HFFc6 (cell line): ENCODE measurements around the gene CCR8. TPM values are rescaled to one million over a fixed set of nuclear protein-coding genes. Genes with fewer than 3 reads are reported as not detected.

Experiments
- DNase-seq: peaks from one replicate; pipeline ENCODE4 v3.0.0-alpha.2; 2018
- H3K27ac Mint-ChIP-seq: 2 replicates; pipeline ENCODE4 v1.8.0; 2020; ENCODE audit warnings: mild to moderate bottlenecking, mixed read lengths
- H3K27me3 Mint-ChIP-seq: 2 replicates; pipeline ENCODE4 v1.8.0; 2021; ENCODE audit warnings: mild to moderate bottlenecking, moderate library complexity, mixed read lengths; ENCODE audit not compliant: insufficient read depth
- H3K36me3 Mint-ChIP-seq: 2 replicates; pipeline ENCODE4 v1.8.0; 2021; ENCODE audit warnings: low read depth, mixed read lengths
- H3K4me1 Mint-ChIP-seq: 2 replicates; pipeline ENCODE4 v1.8.0; 2020; ENCODE audit warnings: low read depth, mixed read lengths
- H3K4me3 Mint-ChIP-seq: 2 replicates; pipeline ENCODE4 v1.8.0; 2020; ENCODE audit warnings: mild to moderate bottlenecking, moderate library complexity, mixed read lengths
- H3K9me3 Mint-ChIP-seq: 2 replicates; pipeline ENCODE4 v1.8.0; 2020; ENCODE audit warnings: mild to moderate bottlenecking, mixed read lengths
- total RNA-seq, 6 experiments: library from RNA; stranded (reverse); fragmentation: NEBNext Ultra II Directional; extraction: Animal tissue kit (Norgen Biotek cat#: 25700); gene quantifications; 2 replicates in 1 of 6; 3 replicates in 5 of 6; pipeline ENCODE4 v1.2.3, GENCODE V29; 2021
- TF ChIP-seq, protein P1 (sequence below): fragments of 200-600 bp; sonication (generic); IDR thresholded peaks from 2 replicates; pipeline ENCODE4 v1.5.0; 2021; ENCODE audit warnings: antibody characterized with exemption, mild to moderate bottlenecking

The CCR8 gene
- total RNA-seq, 6 experiments from 2014 or later: not detected

DNA sequence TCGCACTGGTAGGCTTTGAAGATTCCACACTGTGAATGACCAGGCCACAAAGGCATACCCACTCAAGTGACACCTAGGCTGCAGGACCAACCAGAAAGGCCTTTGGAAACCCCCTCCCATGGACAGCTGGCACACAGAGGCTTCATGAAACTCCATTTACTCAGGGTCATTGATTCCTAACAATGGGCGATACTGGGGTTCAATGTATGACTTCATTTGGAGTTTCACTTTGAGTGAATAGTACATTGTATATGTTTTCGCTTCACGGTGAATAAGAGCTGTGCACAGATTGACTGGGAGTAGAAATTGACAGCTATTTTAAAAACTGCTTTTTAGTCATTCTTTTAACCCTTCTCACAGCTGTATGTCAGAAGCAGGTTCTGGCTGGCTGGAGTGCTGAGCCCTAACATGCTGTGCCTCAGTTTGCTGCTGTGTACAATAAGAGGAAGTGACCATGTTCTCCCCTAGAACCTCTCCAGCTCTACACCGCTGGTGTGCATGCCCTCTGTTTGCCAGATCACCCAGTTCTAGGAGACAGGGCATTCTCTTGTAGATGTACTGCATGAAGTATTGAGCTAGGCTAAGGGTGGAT, 34.2 kb upstream of the CCR8 start:
- peaks cover 13% of the 10 kb centered on the region; the same call in 1 of the 2 replicates for H3K36me3 Mint-ChIP-seq
- H3K4me3 Mint-ChIP-seq: no peak overlapping the region
- peaks cover 16% of the 10 kb centered on the region for H3K9me3 Mint-ChIP-seq
- TF ChIP-seq, protein P1, sequence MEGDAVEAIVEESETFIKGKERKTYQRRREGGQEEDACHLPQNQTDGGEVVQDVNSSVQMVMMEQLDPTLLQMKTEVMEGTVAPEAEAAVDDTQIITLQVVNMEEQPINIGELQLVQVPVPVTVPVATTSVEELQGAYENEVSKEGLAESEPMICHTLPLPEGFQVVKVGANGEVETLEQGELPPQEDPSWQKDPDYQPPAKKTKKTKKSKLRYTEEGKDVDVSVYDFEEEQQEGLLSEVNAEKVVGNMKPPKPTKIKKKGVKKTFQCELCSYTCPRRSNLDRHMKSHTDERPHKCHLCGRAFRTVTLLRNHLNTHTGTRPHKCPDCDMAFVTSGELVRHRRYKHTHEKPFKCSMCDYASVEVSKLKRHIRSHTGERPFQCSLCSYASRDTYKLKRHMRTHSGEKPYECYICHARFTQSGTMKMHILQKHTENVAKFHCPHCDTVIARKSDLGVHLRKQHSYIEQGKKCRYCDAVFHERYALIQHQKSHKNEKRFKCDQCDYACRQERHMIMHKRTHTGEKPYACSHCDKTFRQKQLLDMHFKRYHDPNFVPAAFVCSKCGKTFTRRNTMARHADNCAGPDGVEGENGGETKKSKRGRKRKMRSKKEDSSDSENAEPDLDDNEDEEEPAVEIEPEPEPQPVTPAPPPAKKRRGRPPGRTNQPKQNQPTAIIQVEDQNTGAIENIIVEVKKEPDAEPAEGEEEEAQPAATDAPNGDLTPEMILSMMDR: no peak
- no peak for DNase-seq
- H3K27me3 Mint-ChIP-seq: peaks cover 3% of the 10 kb centered on the region
- no peak overlapping the region for H3K27ac Mint-ChIP-seq
- H3K4me1 Mint-ChIP-seq: peaks cover 33% of the 10 kb centered on the region

DNA sequence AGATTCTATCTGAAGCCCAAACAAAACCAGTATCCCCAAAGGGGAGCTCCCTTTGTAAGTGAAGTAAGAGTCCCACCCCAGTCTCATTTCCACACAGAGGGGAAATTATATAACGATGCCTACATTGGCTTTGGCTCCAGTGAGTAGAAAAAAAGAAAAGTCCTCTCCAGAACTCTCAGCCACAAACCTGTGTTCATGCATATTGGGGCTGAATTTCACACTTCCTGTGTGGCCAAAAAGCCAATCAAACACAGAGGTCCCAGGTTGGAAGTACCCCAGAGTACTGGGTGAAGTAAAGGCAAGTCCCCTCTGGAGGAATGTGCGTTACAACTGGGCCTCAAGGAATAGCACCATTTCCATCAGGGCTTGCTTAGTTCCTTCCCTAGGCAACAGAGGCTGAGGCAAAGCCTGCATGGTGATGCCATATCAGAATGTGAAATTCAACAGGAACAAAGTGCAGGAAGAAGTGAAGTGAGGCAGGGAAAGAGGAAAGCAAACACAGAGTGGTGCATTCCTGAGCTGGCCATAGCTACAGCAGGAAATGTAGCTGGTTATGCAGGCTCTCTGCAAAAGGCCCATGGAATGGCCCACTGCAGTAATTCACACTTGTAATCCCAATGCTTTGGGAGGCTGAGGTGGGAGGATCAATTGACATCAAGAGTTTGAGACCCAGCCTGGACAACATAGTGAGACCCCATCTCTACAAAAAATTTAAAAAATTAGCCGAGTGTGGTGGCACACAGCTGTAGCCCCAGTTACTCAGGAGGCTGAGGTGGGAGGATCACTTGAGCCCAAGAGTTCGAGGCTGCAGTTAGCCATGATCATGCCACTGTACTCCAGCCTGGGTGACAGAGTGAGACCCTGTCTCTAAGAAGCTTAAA, 33.1 kb upstream of the CCR8 start:
- Mint-ChIP-seq H3K4me1 (peaks cover 31% of the 10 kb centered on the region), H3K4me3 (no peak overlapping the region), H3K27ac (no peak overlapping the region), H3K36me3 (peaks cover 14% of the 10 kb centered on the region; the same call in 1 of the 2 replicates), H3K9me3 (peaks cover 16% of the 10 kb centered on the region), H3K27me3 (peaks cover 3% of the 10 kb centered on the region)
- TF ChIP-seq, protein P1: no peak
- DNase-seq: no peak

DNA sequence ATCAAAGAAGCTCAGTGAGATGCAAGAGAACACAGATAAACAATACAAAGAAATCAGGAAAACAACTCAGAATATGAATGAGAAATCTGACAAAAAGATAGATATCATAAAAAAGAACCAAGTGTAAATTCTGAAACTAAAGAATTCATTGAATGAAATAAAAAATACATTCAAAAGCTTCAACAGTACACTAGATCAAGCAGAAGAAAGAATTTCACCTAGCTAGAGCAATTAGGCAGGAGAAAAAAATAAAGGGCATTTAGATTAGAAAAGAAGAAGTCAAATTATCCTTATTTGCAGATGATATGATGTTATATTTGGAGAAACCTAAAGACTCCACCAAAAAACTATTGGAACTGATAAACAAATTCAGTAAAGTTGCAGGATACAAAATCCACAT, 30.2 kb upstream of the CCR8 start:
- peaks cover 16% of the 10 kb centered on the region for H3K9me3 Mint-ChIP-seq
- DNase-seq: no peak
- no peak overlapping the region for H3K27ac Mint-ChIP-seq
- TF ChIP-seq, protein P1: no peak
- H3K27me3 Mint-ChIP-seq: peaks cover 6% of the 10 kb centered on the region
- peaks cover 17% of the 10 kb centered on the region for H3K4me1 Mint-ChIP-seq
- no peak overlapping the region for H3K4me3 Mint-ChIP-seq
- H3K36me3 Mint-ChIP-seq: peaks cover 14% of the 10 kb centered on the region; the same call in 1 of the 2 replicates

DNA sequence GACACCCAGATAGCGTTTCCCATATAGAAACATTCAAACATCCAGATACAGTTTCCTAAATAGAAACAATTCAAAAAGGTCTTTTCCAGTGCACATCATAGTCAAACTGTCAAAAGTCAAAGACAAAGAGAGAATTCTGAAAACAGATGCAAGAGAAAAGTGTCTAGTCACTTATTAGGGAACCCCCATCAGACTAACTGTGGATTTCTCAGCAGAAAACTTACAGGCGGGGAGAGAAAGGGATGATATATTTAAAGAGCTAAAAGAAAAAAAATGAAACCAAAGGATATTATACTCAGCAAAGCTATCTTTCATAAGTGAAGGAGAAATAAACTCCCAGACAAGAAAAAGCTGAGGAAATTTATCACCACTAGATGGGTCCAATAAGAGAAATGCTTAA, 27.3 kb upstream of the CCR8 start:
- TF ChIP-seq, protein P1: no peak
- Mint-ChIP-seq H3K27me3 (peaks cover 4% of the 10 kb centered on the region), H3K27ac (no peak overlapping the region), H3K4me1 (no peaks in the 10 kb centered on the region), H3K4me3 (no peak overlapping the region), H3K36me3 (peaks cover 14% of the 10 kb centered on the region; the same call in 1 of the 2 replicates), H3K9me3 (peaks cover 16% of the 10 kb centered on the region)
- no peak for DNase-seq

- TF ChIP-seq, protein P1: no peak
- Mint-ChIP-seq H3K9me3 (0 out of 2 replicates have a peak, but pooled peaks cover 4% of the 10 kb centered on the region), H3K4me3 (no peak overlapping the region), H3K27ac (no peak overlapping the region), H3K27me3 (peaks cover 5% of the 10 kb centered on the region; the same call in 1 of the 2 replicates), H3K36me3 (peaks cover 3% of the 10 kb centered on the region; the same call in 1 of the 2 replicates), H3K4me1 (no peaks in the 10 kb centered on the region)
- no peak for DNase-seq
These were observed 16.2 kb upstream of the CCR8 start for GRCh38 chr3:39313289-39313688.
